H1 (cell line): ENCODE data around the gene PIAS3.

Experiments
- ASH2L ChIP-seq: fragments of 200-600, 300-600 bp; sonication (generic); IDR thresholded peaks from one replicate; pipeline ENCODE4 v1.7.1; 2017; ENCODE audit warnings: low read length
- CEBPB ChIP-seq: IDR thresholded peaks from 2 replicates; pipeline ENCODE4 v1.6.1; 2012; ENCODE audit warnings: low read depth, low read length
- EZH2 ChIP-seq: fragments of 200-600 bp; sonication (generic); IDR thresholded peaks from 2 replicates; pipeline ENCODE4 v1.7.1; 2012; ENCODE audit warnings: low read depth, mild to moderate bottlenecking, moderate library complexity, low read length, inconsistent platforms; ENCODE audit not compliant: severe bottlenecking
- GABPA ChIP-seq: IDR thresholded peaks from 2 replicates; pipeline ENCODE4 v1.6.1; 2011; ENCODE audit warnings: mild to moderate bottlenecking, low read length, moderate library complexity, borderline replicate concordance; ENCODE audit not compliant: insufficient read depth
- HDAC2 ChIP-seq, 2 experiments: fragments of 300-600 bp in 1 of 2; sonication (generic) in 1 of 2; IDR thresholded peaks; 2 replicates each; pipeline ENCODE4 v1.6.1; 2011 to 2012; ENCODE audit warnings: low read depth in 2 of 2, low read length in 2 of 2, mild to moderate bottlenecking in 2 of 2, moderate library complexity in 2 of 2, borderline replicate concordance in 1 of 2, inconsistent platforms in 1 of 2
- SP4 ChIP-seq: IDR thresholded peaks from 2 replicates; pipeline ENCODE4 v1.6.1; 2012; ENCODE audit warnings: low read length, inconsistent platforms
- SRF ChIP-seq: IDR thresholded peaks from 2 replicates; pipeline ENCODE4 v1.6.1; 2011; ENCODE audit warnings: mild to moderate bottlenecking, low read depth, low read length, moderate library complexity
- TF ChIP-seq, protein P1 (sequence below), 3 experiments: IDR thresholded peaks; 1 replicate in 2 of 3; 2 replicates in 1 of 3; pipeline versions ENCODE4 v1.5.1 to v1.6.1; 2011; ENCODE audit warnings: low read length in 3 of 3, mild to moderate bottlenecking in 3 of 3, inconsistent platforms in 2 of 3, low read depth in 1 of 3, moderate library complexity in 1 of 3; ENCODE audit not compliant: insufficient read depth in 1 of 3; ENCODE audit errors: control extremely low read depth in 1 of 3

DNA sequence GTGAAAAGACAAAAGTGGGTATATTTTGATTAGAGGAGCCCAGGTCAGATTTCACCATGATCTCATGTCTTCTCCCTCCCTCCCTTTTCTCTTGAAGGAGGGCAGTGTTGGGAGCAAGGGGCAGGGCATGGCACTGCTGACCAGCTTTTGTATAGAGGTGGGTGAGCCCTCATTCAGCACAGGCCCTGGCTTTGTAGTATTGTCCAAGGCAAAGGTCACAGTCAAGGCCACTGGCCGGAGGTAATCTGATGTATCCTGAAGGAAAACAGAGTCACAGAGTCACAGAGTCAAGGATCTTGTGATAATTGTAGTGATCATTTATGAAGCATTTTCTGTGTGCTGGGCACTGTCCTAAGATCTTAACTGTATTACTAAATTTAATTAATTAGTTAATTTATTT lies 39.1 kb upstream of the PIAS3 start:
- TF ChIP-seq SP4 (no peak), EZH2 (no peak), SRF (no peak), ASH2L (no peak), HDAC2 (IDR thresholded peaks at IDR 0.05; ENCODE audit: borderline replicate concordance in 1 of 2, low read depth in 2 of 2, low read length in 2 of 2) (no peak), GABPA (no peak), CEBPB (no peak)
- TF ChIP-seq, protein P1, sequence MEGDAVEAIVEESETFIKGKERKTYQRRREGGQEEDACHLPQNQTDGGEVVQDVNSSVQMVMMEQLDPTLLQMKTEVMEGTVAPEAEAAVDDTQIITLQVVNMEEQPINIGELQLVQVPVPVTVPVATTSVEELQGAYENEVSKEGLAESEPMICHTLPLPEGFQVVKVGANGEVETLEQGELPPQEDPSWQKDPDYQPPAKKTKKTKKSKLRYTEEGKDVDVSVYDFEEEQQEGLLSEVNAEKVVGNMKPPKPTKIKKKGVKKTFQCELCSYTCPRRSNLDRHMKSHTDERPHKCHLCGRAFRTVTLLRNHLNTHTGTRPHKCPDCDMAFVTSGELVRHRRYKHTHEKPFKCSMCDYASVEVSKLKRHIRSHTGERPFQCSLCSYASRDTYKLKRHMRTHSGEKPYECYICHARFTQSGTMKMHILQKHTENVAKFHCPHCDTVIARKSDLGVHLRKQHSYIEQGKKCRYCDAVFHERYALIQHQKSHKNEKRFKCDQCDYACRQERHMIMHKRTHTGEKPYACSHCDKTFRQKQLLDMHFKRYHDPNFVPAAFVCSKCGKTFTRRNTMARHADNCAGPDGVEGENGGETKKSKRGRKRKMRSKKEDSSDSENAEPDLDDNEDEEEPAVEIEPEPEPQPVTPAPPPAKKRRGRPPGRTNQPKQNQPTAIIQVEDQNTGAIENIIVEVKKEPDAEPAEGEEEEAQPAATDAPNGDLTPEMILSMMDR (IDR thresholded peaks at IDR 0.05; ENCODE audit: control extremely low read depth in 1 of 3, insufficient read depth in 1 of 3, low read depth in 1 of 3, low read length in 3 of 3) = no peak
